Measurements from ENCODE around the gene IPCEF1. TPM values are rescaled to one million over a fixed set of nuclear protein-coding genes. Genes with fewer than 3 reads are reported as not detected.

IPCEF1 gene
- polyA plus RNA-seq, 1 donor (not counting 4 experiments of a cell fraction or from before 2014, with no cell fraction given), result 0.21 TPM

GRCh38 chr6:154395316-154395715 is 38.7 kb upstream of the IPCEF1 start:
- H2AFZ ChIP-seq (ENCODE audit: control insufficient read depth, low read length), result no peak overlapping the region
- no peaks in the 10 kb centered on the region for H3K9me3 ChIP-seq (ENCODE audit: control insufficient read depth, low read depth, low read length)
- FAIRE-seq, result no peak
- H3K79me2 ChIP-seq (ENCODE audit: control insufficient read depth, insufficient read depth, low read length), result no peaks in the 10 kb centered on the region
- H3K4me3 ChIP-seq (ENCODE audit: control insufficient read depth in 2 of 3, extremely low read depth in 1 of 3, insufficient read depth in 2 of 3, low read depth in 1 of 3, low read length in 3 of 3), result no peak overlapping the region
- TF ChIP-seq EZH2 (IDR thresholded peaks at IDR 0.05; ENCODE audit: low read length), result no peak
- TF ChIP-seq, protein P1, sequence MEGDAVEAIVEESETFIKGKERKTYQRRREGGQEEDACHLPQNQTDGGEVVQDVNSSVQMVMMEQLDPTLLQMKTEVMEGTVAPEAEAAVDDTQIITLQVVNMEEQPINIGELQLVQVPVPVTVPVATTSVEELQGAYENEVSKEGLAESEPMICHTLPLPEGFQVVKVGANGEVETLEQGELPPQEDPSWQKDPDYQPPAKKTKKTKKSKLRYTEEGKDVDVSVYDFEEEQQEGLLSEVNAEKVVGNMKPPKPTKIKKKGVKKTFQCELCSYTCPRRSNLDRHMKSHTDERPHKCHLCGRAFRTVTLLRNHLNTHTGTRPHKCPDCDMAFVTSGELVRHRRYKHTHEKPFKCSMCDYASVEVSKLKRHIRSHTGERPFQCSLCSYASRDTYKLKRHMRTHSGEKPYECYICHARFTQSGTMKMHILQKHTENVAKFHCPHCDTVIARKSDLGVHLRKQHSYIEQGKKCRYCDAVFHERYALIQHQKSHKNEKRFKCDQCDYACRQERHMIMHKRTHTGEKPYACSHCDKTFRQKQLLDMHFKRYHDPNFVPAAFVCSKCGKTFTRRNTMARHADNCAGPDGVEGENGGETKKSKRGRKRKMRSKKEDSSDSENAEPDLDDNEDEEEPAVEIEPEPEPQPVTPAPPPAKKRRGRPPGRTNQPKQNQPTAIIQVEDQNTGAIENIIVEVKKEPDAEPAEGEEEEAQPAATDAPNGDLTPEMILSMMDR (optimal IDR thresholded peaks at IDR 0.05 in 1 of 3, IDR thresholded peaks at IDR 0.05 in 1 of 3, conservative IDR thresholded peaks at IDR 0.05 in 1 of 3; ENCODE audit: extremely low read depth in 1 of 3, insufficient read depth in 2 of 3, low read length in 3 of 3), result no peak
- no peak overlapping the region for H3K9ac ChIP-seq (ENCODE audit: control insufficient read depth, extremely low read depth, insufficient read depth, low read length)
- no peaks in the 10 kb centered on the region for H3K9me1 ChIP-seq (ENCODE audit: control insufficient read depth, extremely low read depth, insufficient read depth, low read length)
- dilution Hi-C loops (cut with MboI; ENCODE audit: extremely low pct_ligation_motif_present, low sequenced_read_pairs), result no loop called here
- DNase-seq (ENCODE audit: low read depth, low spot score), result no peak
- no peaks in the 10 kb centered on the region for H3K36me3 ChIP-seq (ENCODE audit: control insufficient read depth in 2 of 2, extremely low read depth in 1 of 2, insufficient read depth in 2 of 2, low read length in 2 of 2)
- H3K27ac ChIP-seq (ENCODE audit: control insufficient read depth, insufficient read depth, low read length), result no peak overlapping the region
- no peak overlapping the region for H3K4me2 ChIP-seq (ENCODE audit: control insufficient read depth, extremely low read depth, insufficient read depth, low read depth, low read length)
- no peaks in the 10 kb centered on the region for H4K20me1 ChIP-seq (ENCODE audit: control insufficient read depth, extremely low read depth, insufficient read depth, low read length)
- H3K4me1 ChIP-seq (ENCODE audit: control insufficient read depth, extremely low read depth, insufficient read depth, low read length), result peaks cover 4% of the 10 kb centered on the region
- H3K27me3 ChIP-seq (ENCODE audit: control insufficient read depth, extremely low read depth, insufficient read depth, low read length), result no peaks in the 10 kb centered on the region

GRCh38 chr6:154394571-154394970 is 38.0 kb upstream of the IPCEF1 start:
- TF ChIP-seq, protein P1 (optimal IDR thresholded peaks at IDR 0.05 in 1 of 3, IDR thresholded peaks at IDR 0.05 in 1 of 3, conservative IDR thresholded peaks at IDR 0.05 in 1 of 3; ENCODE audit: extremely low read depth in 1 of 3, insufficient read depth in 2 of 3, low read length in 3 of 3), result no peak
- no peak for TF ChIP-seq EZH2 (IDR thresholded peaks at IDR 0.05; ENCODE audit: low read length)
- no peaks in the 10 kb centered on the region for H3K79me2 ChIP-seq (ENCODE audit: control insufficient read depth, insufficient read depth, low read length)
- no peaks in the 10 kb centered on the region for H3K27me3 ChIP-seq (ENCODE audit: control insufficient read depth, extremely low read depth, insufficient read depth, low read length)
- no peaks in the 10 kb centered on the region for H4K20me1 ChIP-seq (ENCODE audit: control insufficient read depth, extremely low read depth, insufficient read depth, low read length)
- H3K4me2 ChIP-seq (ENCODE audit: control insufficient read depth, extremely low read depth, insufficient read depth, low read depth, low read length), result no peak overlapping the region
- no peak overlapping the region for H3K4me3 ChIP-seq (ENCODE audit: control insufficient read depth in 2 of 3, extremely low read depth in 1 of 3, insufficient read depth in 2 of 3, low read depth in 1 of 3, low read length in 3 of 3)
- dilution Hi-C loops (cut with MboI; ENCODE audit: extremely low pct_ligation_motif_present, low sequenced_read_pairs), result no loop called here
- FAIRE-seq, result no peak
- H3K27ac ChIP-seq (ENCODE audit: control insufficient read depth, insufficient read depth, low read length), result no peak overlapping the region
- H3K9me3 ChIP-seq (ENCODE audit: control insufficient read depth, low read depth, low read length), result no peaks in the 10 kb centered on the region
- H3K4me1 ChIP-seq (ENCODE audit: control insufficient read depth, extremely low read depth, insufficient read depth, low read length), result peaks cover 4% of the 10 kb centered on the region
- no peaks in the 10 kb centered on the region for H3K9me1 ChIP-seq (ENCODE audit: control insufficient read depth, extremely low read depth, insufficient read depth, low read length)
- no peak overlapping the region for H2AFZ ChIP-seq (ENCODE audit: control insufficient read depth, low read length)
- DNase-seq (ENCODE audit: low read depth, low spot score), result no peak
- H3K9ac ChIP-seq (ENCODE audit: control insufficient read depth, extremely low read depth, insufficient read depth, low read length), result no peak overlapping the region
- no peaks in the 10 kb centered on the region for H3K36me3 ChIP-seq (ENCODE audit: control insufficient read depth in 2 of 2, extremely low read depth in 1 of 2, insufficient read depth in 2 of 2, low read length in 2 of 2)

Measured in keratinocyte (primary cell).